ENCODE data around the gene GRIP2.

The GRIP2 gene

DNA sequence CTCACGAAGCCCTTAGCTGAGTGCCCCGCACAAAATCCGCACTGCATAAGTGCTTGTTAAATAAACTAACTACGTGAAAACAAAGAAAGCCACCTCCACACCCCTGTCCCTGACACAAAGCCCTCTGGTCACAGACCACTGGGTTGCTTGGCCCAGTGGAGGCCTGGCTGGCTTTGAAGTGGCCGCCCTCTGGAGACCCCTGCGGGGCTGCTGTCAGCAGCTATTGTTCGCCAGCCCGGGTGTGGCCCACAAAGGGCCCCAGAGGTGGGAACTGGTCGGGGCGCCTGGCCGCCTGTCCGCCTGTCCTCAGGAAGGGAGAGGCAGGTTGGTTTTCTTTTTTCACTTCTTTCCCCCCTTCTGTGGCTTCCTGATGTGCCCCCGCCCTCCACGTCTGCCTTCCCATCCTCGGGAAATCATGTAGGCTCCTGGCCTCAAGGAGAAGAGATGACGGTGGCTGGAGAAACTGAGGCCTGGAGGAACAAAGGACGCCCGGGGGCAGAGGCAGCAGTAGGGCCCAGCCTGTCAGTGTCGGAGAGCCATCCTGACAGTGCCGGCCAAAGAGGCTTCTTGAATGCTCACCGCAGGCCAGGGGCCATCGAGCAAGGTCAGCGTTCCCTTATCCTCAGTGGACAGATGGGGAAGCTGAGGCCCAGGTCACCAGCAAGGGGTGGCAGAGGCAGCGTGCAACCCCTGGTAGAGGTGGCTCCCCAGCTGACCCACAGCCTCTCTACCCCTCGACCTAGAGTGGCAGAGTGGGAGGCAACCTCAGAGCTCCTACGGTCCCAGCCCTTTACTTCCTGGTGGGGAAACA, 76.6 kb downstream of the GRIP2 start:
- DNase-seq: no peak

DNA sequence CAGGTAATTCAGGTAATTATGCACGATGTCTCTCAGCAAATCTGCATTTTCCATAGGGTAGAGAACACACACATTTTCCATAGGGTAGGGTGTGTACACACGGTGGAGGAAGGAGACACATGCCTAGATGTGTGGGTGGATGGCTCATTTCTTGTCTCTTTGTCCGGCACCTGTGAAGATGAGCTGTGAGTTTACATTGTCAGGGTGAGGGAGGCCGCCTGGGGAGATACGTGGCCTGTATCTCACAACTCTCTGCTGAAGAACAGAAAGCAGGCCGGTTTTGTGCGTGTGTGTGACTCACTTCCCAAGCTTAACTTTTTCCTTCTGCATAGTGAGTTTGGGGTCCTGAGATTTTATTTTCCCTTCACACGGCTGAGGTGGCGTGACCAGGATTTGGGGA, 77.4 kb downstream of the GRIP2 start:
- DNase-seq: no peak

DNA sequence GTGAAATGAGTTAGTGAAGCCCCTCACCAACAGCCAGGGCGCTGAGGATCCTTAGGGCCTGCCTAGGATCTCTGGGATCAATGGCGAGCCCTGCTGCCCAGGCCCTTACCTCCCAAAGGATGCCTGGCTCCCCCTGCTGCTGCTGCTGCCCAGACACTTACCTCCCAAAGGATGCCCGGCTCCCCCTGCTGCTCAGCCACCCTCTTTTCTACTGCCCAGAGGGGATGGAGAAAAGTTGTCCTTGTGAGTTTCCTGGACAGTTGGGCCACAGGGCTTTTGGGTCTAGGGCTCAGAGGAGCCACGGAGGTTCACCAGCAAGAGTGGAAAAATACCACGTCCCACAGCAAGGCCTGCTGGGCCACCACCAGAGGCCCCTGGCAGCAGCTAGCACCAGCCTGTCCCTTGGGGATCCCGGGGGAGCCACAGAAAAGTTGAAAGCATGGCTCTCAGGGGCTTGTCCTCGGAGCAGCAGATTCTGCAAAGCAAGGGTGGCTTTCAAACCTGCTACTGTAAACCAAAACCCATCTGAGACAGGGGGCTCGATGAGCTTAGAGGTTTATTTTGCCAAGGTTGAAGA, 78.3 kb downstream of the GRIP2 start:
- peak; percentile 44 for DNase-seq

DNA sequence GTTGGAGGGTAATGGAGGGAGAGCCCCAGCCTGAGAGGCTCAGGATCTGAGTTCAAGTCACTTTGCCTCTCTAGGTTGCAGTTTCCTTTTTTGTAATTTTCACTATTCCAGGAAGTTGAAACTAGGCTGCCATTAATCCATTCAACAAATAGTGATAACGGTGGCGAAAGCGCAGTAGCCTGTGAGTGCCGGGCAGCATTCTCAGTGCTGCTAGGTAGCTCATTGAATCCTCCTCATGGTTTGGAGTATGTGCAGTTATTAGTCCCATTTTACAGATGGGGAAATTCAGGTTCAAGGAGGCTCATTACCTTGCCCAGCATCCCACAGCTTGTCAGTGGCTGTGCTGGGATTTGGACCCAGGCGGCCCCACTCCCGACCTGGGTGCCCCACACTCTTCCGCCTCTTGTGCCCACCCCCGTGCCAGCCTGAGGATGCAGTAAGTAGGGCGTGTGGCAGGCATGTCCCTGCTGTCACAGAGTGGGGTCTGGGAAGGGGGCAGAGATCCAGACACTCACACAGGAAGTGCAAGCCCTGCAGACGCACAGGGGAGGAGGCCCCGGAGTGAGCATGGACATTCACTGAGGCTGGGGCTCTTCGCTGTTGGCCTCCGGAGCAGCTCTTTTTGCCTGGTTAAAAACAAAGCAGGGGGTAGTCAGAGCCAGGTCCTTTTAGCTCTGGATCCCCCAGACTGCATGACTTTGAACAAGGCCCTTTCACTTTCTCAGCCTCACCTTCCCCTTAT, 79.0 kb downstream of the GRIP2 start:
- no peak for DNase-seq

DNA sequence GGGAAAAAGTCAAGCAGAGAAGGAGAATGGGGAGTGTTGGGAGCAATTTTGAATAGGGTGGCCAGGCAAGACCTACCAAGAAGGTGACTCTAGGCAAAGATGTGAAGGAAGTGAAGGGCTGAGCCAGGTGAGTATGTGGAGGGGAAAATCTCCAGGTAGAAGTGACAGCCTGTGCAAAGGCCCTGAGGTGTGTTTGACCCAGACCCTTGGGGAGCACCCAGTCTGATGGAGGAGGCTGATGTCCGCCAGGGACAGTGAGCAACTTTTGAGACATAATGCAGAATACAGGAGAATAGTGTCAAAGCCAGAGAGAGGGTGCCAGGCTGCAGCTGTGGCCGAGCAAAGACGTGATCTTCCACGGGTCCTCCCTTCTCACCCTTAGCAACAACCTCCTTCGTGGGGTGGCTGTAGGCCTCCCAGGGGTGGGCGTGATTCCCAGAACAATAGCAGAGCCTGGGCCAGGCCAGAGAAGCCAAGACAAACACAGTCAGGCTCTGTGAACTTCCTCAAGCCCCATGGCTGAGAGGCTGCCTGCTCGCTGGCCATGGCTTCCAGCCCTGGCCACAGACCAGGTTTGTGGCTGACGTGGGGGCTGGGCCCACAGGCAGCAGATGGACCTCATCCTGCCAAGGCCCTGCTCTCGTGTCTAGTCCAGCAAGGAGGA, 79.7 kb downstream of the GRIP2 start:
- no peak for DNase-seq

DNA sequence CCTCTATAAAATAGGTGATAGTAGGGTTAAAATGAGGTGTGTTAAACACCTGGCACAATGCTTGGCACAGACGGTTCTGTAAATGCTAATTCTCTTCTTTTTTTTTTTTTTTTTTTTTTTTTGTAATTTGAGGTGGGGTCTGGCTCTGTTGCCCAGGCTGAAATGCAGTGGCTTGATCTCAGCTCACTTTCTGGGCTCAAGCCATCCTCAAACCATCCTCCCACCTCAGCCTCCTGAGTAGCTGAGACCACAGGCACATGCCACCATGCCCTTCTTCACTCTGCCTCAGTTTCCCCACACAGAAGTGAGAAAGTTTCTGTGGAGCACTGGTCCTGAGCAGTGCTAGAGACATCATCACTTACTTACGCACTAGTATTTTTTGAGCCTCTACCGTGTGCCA, 80.4 kb downstream of the GRIP2 start:
- DNase-seq: no peak

DNA sequence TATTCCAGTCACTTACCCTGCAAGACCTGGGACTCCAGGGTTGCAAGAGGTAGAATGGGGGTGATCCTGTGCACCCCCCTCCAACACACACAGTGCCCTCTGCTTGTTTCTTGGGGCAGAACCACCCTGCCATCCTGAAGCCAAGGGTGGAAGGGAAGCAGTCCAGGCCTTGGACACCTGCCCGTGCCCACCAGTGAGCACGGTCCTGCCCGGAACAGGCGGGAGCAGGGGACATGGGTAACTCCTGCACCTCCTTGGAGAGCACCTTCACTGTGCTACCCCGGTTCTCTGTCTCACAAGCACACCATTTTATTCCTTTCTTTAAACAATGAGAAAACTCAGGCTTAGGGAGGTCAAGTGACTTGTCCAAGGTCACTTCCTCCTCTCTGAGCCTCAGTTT, 80.8 kb downstream of the GRIP2 start:
- no peak for DNase-seq

DNA sequence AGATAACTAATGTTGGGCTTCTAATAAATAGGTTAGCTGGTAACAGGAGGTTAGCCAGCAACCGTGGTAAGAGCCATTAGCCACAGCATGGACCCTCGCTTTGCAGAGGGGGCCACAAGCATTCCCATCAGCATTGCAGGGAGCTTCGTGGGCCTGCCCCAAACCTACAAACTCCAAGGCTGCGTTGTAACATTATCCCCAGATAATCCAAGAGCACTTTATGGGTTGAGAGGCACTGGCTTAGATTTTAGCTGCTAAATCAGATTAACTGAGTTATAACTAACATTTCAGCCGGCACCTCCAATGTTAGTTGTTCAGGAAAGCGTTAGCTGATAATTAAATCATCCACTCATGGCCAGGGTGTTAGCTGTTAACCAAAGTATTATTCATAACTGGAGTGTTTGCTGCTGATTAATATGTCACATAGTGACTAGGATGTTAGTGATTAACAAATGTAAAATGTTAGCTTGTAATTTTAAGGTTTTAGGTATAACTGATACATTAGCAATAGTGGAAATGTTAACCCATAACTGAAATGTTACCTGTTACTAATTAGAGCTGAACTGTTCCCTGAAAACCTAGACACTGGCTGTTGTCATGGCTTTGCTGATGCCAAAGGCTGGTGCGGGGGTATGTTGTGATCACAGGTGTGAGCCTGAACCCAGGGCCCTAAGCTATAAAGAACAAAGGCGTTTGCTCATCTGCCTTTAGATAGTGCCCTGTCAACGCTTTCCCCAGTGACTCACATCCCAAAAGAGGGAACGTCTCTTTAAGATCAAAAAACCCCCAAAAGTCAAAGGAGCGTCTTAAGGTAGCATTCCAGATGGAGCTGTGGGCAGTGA, 81.5 kb downstream of the GRIP2 start:
- DNase-seq: no peak

DNA sequence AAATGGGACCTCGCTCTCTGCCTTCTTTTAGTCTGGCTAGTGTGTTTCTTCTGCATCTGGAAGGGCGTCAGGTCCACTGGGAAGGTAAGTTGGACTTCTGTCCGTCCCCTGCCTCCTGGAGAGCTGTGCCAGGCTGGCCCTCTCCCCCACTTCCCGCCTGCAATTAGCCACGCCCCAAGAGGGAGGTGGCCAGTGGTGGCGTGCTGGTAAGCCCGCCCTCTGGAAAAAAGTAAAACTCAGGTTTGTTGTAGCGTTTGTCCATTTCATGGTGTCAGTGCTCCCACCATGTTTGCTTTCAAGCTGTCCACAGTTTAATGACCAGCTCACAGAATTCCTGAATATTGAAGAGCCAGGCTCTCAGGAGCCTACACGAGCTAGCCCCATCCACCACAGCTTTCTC, 82.1 kb downstream of the GRIP2 start:
- no peak for DNase-seq

DNA sequence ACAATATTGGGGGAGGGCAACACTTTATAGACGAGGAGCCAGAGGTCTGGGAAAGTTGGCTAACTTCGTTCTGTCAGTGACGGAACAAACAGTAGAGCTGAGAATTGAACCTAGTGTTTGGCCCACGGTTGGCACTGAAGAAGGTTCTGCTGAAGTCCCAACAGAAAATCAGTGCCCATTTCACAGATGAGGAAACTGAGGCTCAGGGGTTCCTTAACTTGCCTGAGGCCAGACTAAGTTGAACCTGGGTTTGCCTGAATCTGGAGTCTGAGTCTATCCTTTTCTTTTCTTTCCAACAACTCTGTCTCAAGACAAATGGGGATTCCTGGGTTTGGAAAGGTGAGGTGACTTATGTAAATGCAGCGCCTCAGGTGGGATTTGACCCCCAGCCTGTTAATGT, 82.7 kb downstream of the GRIP2 start:
- DNase-seq: no peak

DNA sequence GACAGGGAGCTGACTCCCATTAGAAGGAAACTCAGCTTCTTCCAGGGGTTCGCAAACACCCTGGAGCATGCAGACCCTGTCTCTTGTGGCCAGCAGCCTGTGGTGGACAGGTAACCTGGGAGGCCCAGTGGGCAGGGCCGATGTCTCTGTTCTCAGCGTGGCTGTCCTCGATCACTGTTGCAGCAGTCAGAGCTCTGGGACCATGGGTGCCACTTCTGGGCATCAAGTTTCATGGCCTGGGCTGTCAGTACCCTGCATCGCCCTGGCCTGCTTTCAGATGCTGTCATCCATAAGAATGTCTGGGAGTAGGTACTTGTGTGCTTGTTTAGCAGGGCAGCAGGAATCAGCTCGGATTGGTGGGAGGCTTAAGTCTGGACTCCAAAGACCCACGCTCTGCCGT, 83.3 kb downstream of the GRIP2 start:
- DNase-seq: no peak

DNA sequence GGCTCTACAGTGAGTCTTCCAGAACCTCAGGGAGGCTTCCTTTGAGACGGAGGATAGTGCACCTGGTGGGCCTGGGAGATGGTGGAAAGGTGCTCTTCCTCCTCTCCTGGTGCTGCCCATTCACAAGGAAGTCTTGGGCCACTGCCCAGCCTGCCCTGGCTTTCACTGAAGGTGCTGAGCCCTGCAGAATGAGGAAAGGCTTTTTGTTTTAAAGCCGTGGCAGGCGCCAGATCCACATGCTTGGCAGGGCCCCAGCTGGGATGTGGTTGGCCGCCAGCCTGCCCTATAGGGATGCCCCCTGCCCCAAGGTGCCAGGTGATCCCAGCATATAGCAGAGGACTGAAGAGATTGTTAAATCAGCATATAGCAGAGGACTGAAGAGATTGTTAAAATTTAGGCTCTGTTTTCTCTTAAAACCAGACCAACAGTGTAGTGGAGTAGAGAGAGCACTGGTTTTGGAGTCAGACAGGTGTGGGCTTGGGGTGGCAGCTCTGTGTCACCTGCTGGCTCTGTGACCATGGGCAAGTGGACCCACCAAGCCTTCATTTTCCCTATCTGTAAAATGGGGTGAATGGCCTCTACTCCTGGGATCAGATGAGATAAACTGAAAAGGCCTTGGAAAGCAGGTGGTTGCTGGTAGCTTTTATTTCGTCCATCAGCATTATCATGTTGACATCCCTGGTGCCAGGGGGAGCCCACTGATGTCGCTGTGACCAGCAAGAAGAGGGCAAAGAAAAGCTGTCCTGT, 84.4 kb downstream of the GRIP2 start:
- DNase-seq: no peak

DNA sequence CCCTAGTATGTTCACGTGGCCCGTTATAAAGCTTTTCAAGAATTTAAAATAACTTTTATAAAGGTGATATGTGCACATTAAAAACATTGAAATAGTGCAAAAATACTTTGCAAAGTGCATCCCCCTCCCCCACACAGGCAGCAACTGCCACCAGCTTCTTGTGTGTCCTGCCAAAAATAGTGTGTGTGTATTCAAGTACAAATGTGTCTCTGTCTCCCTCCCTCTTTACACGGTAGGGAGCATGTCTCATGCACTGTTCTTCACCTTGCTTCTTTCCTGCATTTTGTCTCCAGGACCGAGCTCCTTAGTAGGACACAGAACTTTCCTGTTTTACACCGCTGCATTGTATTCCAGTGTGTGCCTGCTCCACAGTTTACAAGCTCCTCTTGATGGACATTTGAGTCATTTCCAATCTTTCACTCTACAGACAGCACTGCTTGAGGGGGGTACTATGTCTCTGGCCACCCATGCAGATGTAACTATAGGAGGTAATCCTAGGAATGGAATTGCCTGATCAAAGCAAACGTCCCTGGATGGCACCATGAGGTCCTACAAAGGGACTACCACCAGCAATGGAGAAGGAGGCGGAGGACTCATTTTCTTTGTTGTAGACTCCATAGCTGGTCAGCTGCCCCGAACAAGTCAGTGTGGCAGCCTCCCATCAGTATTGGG, 85.4 kb downstream of the GRIP2 start:
- DNase-seq: no peak

DNA sequence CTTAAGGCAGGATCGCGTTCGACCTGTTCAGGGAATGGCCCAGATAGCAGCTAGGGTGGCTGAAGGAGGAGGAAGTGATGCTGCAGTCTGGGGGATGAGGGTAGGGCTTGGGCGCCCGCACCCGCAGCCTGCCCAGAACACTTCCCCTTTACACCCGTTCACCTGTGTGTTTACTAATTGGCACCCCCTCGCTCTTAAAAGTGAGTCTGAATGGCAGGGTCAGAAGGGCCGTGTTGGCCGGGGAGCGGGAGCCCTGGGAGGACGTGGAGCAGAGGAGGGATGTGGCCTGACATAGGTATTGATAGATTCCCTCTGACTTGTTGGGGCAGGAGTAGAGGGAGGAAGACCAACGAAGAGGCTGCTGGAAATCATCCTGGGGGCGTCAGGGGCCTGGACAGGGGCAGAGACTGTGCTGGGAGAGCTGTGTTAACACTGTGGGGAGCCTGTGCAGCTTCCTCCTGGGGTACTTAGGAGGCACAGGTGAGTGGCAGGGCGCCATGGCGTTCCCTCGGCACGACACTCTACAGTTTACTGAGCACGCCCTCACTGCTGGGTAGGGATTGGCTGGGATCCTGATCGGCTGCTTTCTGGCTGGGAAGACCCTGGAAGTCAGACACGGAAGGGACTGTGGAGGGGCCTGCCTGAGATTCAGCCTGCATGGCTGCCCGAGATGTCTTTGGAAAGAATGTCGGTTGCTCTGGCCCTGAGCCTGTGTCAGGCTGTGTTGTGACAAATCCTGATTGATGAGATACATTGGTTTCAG, 86.1 kb downstream of the GRIP2 start:
- no peak for DNase-seq

DNA sequence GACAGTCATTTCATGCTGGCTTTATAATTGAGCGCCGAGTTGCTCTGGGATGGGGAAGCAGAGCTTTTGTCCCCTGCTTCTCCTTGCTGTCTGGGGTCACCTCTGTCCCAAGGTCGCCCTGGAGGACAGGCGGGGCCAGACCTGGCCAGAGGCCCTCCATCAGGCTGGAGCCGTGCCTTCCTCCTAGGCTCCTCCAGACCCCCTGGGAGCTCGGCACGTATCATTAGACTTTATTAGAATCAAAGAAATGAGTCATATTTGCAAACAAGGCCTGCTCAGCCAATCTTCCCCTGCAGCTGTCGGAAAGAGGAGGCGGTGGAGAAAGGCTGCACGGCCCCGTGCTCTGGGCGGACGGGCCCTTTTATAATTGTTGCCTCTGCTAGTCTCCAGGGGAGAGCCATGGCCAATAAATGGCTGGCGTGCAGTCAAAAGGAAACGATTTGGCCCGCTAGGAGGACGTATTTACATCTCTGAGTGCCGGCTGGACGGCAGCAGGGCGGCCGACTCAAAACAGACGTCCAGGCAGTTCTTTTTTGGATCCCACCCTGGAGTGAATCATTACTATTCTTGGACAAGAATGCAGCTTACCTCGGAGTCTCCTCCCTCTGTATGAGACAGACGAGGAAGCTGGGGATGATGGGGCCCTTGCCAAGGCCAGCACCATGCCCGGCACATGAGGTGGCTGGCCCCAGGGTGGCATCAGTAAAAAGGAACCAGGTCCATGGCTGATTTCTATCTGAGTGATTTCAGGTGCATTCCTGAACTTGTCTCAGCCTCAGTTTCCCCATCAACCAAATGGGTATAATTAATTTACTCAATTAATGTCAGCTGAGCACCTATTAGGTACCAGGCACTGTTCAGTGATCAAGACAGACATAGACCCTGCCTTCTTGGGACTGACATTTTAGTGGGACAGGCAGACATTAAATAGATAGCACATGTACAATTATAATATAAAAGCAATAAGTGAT, 87.1 kb downstream of the GRIP2 start:
- DNase-seq: no peak

DNA sequence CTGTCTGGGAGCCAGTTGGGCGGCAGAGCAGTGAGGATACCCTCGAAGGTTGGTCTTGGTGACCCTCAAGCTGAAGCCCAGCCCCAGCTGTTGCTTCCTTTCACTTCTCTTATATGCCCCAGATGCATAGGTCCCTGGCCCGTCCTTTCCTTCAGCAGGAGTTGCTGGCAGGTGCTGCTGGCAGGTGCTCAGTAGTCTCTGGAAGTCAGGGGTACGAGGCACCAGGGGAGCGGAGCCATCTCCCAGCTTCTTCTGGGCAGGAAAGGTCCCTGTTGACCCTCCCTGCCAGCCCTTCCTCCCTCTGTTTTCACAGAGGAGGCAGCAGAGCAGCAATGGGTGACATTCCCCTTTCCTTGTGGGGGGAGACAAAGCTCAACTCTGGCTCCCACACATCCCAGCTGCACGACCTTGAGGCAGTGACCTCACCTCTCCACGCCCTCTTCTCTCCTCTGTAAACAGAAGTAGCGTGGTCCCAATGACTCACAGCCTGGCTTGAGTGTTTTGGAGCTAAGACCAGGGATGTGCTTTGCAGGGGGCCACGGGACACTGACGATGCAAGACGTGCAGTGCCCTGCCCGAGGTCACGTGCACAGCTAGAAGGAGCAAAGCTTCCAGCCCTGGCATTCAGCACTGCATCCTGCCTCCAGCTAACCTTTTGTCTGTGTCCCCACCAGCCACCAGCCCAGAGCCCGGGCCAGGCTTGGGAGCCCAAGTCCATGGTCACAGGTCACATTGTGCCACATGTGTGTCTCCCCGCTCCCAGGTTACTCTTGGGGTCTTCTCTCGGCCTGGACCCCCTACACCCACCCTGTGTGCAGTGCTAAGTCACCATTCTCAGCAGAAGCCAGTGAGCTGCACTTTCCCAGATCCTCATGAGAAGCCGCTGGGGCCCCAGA, 88.0 kb downstream of the GRIP2 start:
- no peak for DNase-seq

DNA sequence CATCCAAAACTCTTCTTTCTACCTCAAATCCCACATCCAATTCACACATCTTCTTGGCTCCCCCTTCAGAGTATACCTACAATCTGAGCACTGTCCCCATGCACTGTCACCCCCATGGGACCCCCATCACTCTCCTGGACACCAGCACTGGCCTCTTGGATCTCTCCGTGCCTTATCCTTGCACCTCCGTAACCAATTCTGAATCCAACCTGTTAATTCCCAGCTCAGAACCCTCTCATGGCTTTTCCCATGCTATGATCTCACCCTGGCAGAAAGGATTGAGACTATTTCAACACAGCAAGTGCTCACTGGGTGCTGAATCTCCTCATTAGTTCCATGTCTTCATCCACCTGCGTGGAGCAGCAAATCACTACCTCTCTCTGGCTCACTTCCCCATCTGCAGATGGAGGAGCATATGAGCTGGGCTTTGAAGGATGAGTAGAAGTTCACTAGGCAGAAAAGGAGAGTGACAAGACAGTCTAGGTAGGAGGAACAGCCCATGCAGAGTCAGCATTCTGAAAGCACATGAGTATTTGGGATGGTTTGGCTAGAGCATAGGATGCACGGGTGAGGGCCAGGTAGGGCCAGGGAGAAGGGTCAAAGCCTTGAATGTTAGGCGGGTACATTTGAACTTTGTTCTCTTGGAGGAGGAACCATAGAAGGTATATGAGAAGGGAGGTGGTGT, 89.1 kb downstream of the GRIP2 start:
- DNase-seq: no peak

DNA sequence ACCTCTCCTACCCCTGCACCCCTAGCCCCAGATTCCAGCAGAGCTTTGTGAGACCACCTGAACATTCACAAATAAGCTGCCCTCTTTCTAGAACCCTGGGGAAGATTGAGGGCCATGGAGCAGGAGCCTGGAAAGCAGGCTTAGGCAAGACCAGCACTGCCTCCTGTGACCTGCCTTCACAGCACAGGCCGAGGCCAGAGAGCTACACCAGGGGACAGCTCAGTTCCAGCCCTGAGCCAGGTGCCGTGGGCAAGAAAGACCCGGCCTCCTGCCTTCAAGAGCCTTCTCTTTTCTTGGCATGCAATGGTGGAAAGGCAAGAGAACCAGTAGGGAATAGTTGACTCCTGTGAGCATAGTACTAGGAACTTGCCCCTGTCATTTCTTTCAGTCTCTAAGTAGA, 89.6 kb downstream of the GRIP2 start:
- no peak for DNase-seq
